Loucy (cell line): ENCODE data around the gene KLHDC8A.

Experiments
- H2AFZ ChIP-seq: fragments of 200-600 bp; sonication (generic); 2 replicates; pipeline ENCODE4 v1.6.0; 2016; ENCODE audit warnings: antibody characterized with exemption, mild to moderate bottlenecking, low read length, moderate library complexity
- H3F3A ChIP-seq: fragments of 200-600 bp; 2 replicates; pipeline ENCODE4 v1.6.0; 2016; ENCODE audit warnings: antibody characterized with exemption, low read depth, mild to moderate bottlenecking
- H3K27me3 ChIP-seq: fragments of 200-600 bp; sonication (generic); 2 replicates; pipeline ENCODE4 v1.6.1; 2014; ENCODE audit warnings: low read length, mild to moderate bottlenecking; ENCODE audit not compliant: insufficient read depth, poor library complexity, severe bottlenecking
- H3K36me3 ChIP-seq: fragments of 200-600 bp; sonication (generic); 2 replicates; pipeline ENCODE4 v1.6.1; 2016; ENCODE audit warnings: low read length; ENCODE audit not compliant: insufficient read depth
- H3K4me1 ChIP-seq: fragments of 200-600 bp; sonication (generic); 2 replicates; pipeline ENCODE4 v1.5.1; 2014; ENCODE audit warnings: low read length, mild to moderate bottlenecking; ENCODE audit not compliant: insufficient read depth, poor library complexity, severe bottlenecking
- H3K4me2 ChIP-seq: fragments of 200-600 bp; sonication (generic); 2 replicates; pipeline ENCODE4 v1.6.0; 2014; ENCODE audit warnings: antibody characterized with exemption, low read length, low read depth, mild to moderate bottlenecking; ENCODE audit not compliant: poor library complexity, severe bottlenecking
- H3K4me3 ChIP-seq: fragments of 200-600 bp; sonication (generic); 2 replicates; pipeline ENCODE4 v1.5.1; 2014; ENCODE audit warnings: low read length, mild to moderate bottlenecking, mixed read lengths; ENCODE audit not compliant: poor library complexity, severe bottlenecking
- H3K79me2 ChIP-seq: fragments of 200-600 bp; sonication (generic); 2 replicates; pipeline ENCODE4 v1.6.1; 2014; ENCODE audit warnings: low read length; ENCODE audit not compliant: insufficient read depth
- H3K9ac ChIP-seq: fragments of 200-600 bp; sonication (generic); 2 replicates; pipeline ENCODE4 v1.6.0; 2014; ENCODE audit warnings: mild to moderate bottlenecking, low read depth, low read length, moderate library complexity; ENCODE audit not compliant: poor library complexity, severe bottlenecking
- H3K9me2 ChIP-seq: fragments of 200-600 bp; sonication (generic); replicated peaks from 2 replicates; pipeline ENCODE4 v1.6.1; 2016; ENCODE audit warnings: low read depth, low read length, mixed read lengths
- H3K9me3 ChIP-seq: fragments of 200-600 bp; sonication (generic); 2 replicates; pipeline ENCODE4 v1.6.1; 2014; ENCODE audit warnings: mild to moderate bottlenecking, antibody characterized with exemption, low read length, low read depth; ENCODE audit not compliant: insufficient read depth
- H4K20me1 ChIP-seq: fragments of 200-600 bp; sonication (generic); 2 replicates; pipeline ENCODE4 v1.6.0; 2014; ENCODE audit warnings: antibody characterized with exemption, low read length, mild to moderate bottlenecking; ENCODE audit not compliant: insufficient read depth, poor library complexity, severe bottlenecking
- EZH2phosphoT487 ChIP-seq: fragments of 200-600 bp; IDR thresholded peaks from 2 replicates; pipeline ENCODE4 v1.6.1; 2018; ENCODE audit warnings: antibody characterized with exemption, mild to moderate bottlenecking, moderate library complexity, borderline replicate concordance
- TF ChIP-seq, protein P1 (sequence below): fragments of 200-600 bp; sonication (generic); conservative IDR thresholded peaks from 2 replicates; pipeline ENCODE4 v1.5.1; 2014; ENCODE audit warnings: mild to moderate bottlenecking, antibody characterized with exemption, low read length

Gene KLHDC8A

GRCh38 chr1:205371871-205372660 is 15.3 kb upstream of the KLHDC8A start:
- Histone ChIP-seq H3K9ac (no peak overlapping the region), H3K4me1 (peaks cover 6% of the 10 kb centered on the region), H3K27me3 (no peaks in the 10 kb centered on the region), H3K9me3 (no peaks in the 10 kb centered on the region), H3F3A (no peaks in the 10 kb centered on the region), H3K79me2 (no peaks in the 10 kb centered on the region), H3K36me3 (no peaks in the 10 kb centered on the region), H3K4me3 (no peak overlapping the region), H3K4me2 (no peak overlapping the region), H2AFZ (no peak overlapping the region), H4K20me1 (no peaks in the 10 kb centered on the region), H3K9me2 (no peaks in the 10 kb centered on the region)
- TF ChIP-seq, protein P1, sequence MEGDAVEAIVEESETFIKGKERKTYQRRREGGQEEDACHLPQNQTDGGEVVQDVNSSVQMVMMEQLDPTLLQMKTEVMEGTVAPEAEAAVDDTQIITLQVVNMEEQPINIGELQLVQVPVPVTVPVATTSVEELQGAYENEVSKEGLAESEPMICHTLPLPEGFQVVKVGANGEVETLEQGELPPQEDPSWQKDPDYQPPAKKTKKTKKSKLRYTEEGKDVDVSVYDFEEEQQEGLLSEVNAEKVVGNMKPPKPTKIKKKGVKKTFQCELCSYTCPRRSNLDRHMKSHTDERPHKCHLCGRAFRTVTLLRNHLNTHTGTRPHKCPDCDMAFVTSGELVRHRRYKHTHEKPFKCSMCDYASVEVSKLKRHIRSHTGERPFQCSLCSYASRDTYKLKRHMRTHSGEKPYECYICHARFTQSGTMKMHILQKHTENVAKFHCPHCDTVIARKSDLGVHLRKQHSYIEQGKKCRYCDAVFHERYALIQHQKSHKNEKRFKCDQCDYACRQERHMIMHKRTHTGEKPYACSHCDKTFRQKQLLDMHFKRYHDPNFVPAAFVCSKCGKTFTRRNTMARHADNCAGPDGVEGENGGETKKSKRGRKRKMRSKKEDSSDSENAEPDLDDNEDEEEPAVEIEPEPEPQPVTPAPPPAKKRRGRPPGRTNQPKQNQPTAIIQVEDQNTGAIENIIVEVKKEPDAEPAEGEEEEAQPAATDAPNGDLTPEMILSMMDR = no peak
- TF ChIP-seq EZH2phosphoT487 = no peak

- H3F3A ChIP-seq = no peaks in the 10 kb centered on the region
- H3K4me2 ChIP-seq = no peak overlapping the region
- no peaks in the 10 kb centered on the region for H3K36me3 ChIP-seq
- TF ChIP-seq, protein P1 = no peak
- no peak for TF ChIP-seq EZH2phosphoT487
- no peaks in the 10 kb centered on the region for H3K9me3 ChIP-seq
- H3K79me2 ChIP-seq = no peaks in the 10 kb centered on the region
- no peaks in the 10 kb centered on the region for H3K9me2 ChIP-seq
- no peaks in the 10 kb centered on the region for H3K27me3 ChIP-seq
- H2AFZ ChIP-seq = no peak overlapping the region
- H3K4me1 ChIP-seq = peaks cover 6% of the 10 kb centered on the region
- H4K20me1 ChIP-seq = no peaks in the 10 kb centered on the region
- no peak overlapping the region for H3K4me3 ChIP-seq
- no peak overlapping the region for H3K9ac ChIP-seq
These were observed 14.1 kb upstream of the KLHDC8A start for GRCh38 chr1:205370780-205371179.

DNA sequence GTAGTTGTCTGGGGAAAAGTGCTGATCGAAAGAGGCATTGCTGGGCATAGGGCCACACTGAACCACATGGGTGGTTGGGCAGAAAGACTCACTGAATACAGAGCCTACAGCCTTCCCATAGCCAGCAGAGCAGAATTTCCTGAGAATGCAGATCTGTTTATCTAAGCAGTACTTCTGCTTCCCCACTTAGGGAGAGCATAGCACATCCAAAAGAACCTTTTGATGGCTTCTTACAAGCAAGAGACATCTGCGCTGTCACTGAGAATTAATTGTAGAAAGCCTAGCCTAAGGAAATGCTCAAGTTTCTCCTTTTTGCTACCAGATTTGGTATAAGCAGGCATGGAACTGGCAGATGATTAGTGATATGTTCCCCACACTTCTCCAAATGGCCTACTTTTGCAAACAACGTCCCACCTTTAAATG is 13.0 kb upstream of the KLHDC8A start:
- Histone ChIP-seq H3K9me3 (no peaks in the 10 kb centered on the region), H3K9me2 (no peaks in the 10 kb centered on the region), H3K4me1 (peaks cover 6% of the 10 kb centered on the region), H3K4me3 (no peak overlapping the region), H3K27me3 (no peaks in the 10 kb centered on the region), H3K79me2 (no peaks in the 10 kb centered on the region), H3K36me3 (no peaks in the 10 kb centered on the region), H4K20me1 (no peaks in the 10 kb centered on the region), H2AFZ (no peak overlapping the region), H3K4me2 (no peak overlapping the region), H3K9ac (no peak overlapping the region), H3F3A (no peaks in the 10 kb centered on the region)
- no peak for TF ChIP-seq EZH2phosphoT487
- TF ChIP-seq, protein P1 = no peak
